Measurements from ENCODE around the gene GOLT1A. TPM values are rescaled to one million over a fixed set of nuclear protein-coding genes. Genes with fewer than 3 reads are reported as not detected.
A peak's percentile ranks its signal among the peaks of the same experiment; 100 is the strongest.

GOLT1A gene, protein sequence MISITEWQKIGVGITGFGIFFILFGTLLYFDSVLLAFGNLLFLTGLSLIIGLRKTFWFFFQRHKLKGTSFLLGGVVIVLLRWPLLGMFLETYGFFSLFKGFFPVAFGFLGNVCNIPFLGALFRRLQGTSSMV
- total RNA-seq (2021; fragmentation: NEBNext Ultra II Directional; extraction: Animal tissue kit (Norgen Biotek cat#: 25700)), result 6.9 and 7.5 TPM in 2 replicates
- 8.5 and 9.5 TPM in 2 replicates for polyA plus RNA-seq (2011; rRNA removed)
- polyA plus RNA-seq (2011; cell fraction: cytosol; rRNA removed), result 8.6 TPM
- polyA plus RNA-seq (2011; cell fraction: nucleus; rRNA removed), result 14.3 TPM
- polyA plus RNA-seq (2012, experiment 1 of 2), result 8.0 to 8.9 TPM (median 8.3 TPM) in 4 replicates
- 8.8 TPM for polyA plus RNA-seq (2012, experiment 2 of 2)
- 5.5 TPM for polyA plus RNA-seq (2013, experiment 1 of 2)
- 7.7 TPM for polyA plus RNA-seq (2013, experiment 2 of 2)
- 2.3 and 3.5 TPM in 2 replicates for polyA minus RNA-seq (2011; rRNA and poly(A)+ RNA removed)
- 2.3 TPM for polyA minus RNA-seq (2011; cell fraction: cytosol; rRNA and poly(A)+ RNA removed)
- 7.8 TPM for polyA minus RNA-seq (2011; cell fraction: nucleus; rRNA and poly(A)+ RNA removed)
- long read RNA-seq, experiment 1, partial matches to known transcripts, result 1 of 5 reads
- long read RNA-seq, experiment 1, other reads (novel, unspliced or antisense), result 2 of 5 reads
- long read RNA-seq, experiment 2, partial matches to known transcripts, result 0 of 5 reads
- long read RNA-seq, experiment 2, other reads (novel, unspliced or antisense), result 2 of 5 reads

DNA sequence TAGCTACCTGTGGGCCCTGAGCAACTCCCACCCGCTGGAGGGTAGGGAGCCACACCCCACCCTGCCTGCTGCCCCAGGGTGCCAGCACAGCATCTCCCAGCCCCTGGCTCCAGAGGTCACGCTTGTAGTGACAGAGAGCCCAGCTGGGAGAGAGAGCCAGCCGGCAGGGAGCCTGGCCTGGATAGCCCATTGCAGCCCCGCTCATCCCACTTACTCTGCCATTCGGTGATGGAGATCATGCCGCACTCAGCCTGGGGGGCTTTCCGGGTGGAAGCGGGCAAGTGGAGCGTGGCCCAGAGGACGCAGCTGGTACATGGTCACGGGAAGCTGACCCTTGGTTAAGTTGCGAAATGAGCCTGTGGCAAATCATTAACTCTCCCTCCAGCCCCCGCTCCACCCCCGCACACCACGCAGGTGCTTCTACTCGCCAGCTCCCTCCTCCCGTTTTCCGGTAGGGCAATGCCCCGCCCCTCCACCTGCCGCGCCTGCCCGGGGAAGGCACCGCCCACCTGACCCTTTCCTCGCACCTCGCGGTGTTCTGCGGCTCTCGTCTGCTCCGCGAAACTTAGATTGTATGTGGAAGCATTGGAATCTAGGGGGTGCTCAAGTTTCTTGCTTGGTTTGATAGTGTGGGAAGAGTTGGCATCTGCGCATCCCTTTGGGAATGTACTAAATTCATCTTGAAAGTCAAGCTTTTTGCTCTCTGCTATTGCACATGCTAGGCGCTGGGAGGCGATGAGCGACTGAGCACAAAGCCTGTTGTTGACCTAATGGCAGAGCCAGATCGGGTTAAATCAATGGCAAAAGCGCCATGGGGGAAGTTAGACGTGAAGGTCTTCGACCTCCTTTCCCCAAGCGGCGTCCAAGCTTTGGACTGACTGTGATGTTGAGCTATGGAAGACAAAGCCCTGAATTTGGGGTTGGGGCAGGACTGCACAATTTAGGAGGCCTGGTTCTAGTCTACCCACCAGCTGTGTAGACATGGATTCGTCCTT is at the start of gene GOLT1A:
Gene GOLT1A, minus strand, starts transcription at position 321 of the 995 bp plus-strand sequence. Its CDS starts 82 bp downstream, at position 239.
- Histone ChIP-seq H2BK5ac (ENCODE audit: low read depth, low read length) (peak within 1 kb of the TSS; percentile 84), H3K23me2 (ENCODE audit: low read depth, low read length) (peaks cover 10% of the 10 kb centered on the region; the same call in 1 of the 2 replicates), H3K23ac (ENCODE audit: insufficient read length) (no peak within 1 kb of the TSS), H2BK120ac (replicated peaks; ENCODE audit: low read depth, low read length) (no peak within 1 kb of the TSS), H3K4me3 (ENCODE audit: extremely low read depth in 1 of 4, insufficient read depth in 2 of 4, low read depth in 3 of 4, low read length in 4 of 4) (peak within 1 kb of the TSS; percentile 47 to 69 (median 61)), H3K36me3 (ENCODE audit: control insufficient read depth in 2 of 4, insufficient read depth in 4 of 4, low read length in 3 of 4) (no peaks in the 10 kb centered on the region), H3K4me2 (ENCODE audit: insufficient read depth in 1 of 2, low read depth in 2 of 2, low read length in 2 of 2) (peak within 1 kb of the TSS; percentile 58 to 91), H3K4ac (replicated peaks; ENCODE audit: insufficient read length, low read depth, low read length) (peak within 1 kb of the TSS; percentile 46), H3K4me1 (replicated peaks in 1 of 4; ENCODE audit: control insufficient read depth in 3 of 4, insufficient read depth in 4 of 4, low read length in 3 of 4) (peaks cover 0 to 3% (median 2%) of the 10 kb centered on the region in 4 experiments; a peak in 4 of 7 replicates), H3K14ac (ENCODE audit: insufficient read length) (no peak within 1 kb of the TSS), H2BK20ac (ENCODE audit: low read length) (0 out of 2 replicates have a peak within 1 kb of the TSS, but pooled peaks have one; percentile 90), H2AK5ac (ENCODE audit: low read depth, low read length) (no peak within 1 kb of the TSS), H3K9ac (replicated peaks in 1 of 4; ENCODE audit: extremely low read depth in 1 of 4, low read depth in 3 of 4, low read length in 3 of 4) (no peak within 1 kb of the TSS; a peak in 1 of 7 replicates), H2BK15ac (ENCODE audit: low read length) (peak within 1 kb of the TSS; percentile 97; the same call in 1 of the 2 replicates), H3K18ac (ENCODE audit: extremely low read depth, low read length) (peak within 1 kb of the TSS; percentile 66), H3K27me3 (replicated peaks in 1 of 4; ENCODE audit: control insufficient read depth in 3 of 4, extremely low read depth in 1 of 4, insufficient read depth in 3 of 4, low read length in 3 of 4) (no peaks in the 10 kb centered on the region), H2BK12ac (ENCODE audit: low read depth, low read length) (peak within 1 kb of the TSS; percentile 76; the same call in 1 of the 2 replicates), H3K9me3 (ENCODE audit: insufficient read depth in 2 of 2, low read depth in 1 of 2, low read length in 1 of 2) (no peaks in the 10 kb centered on the region), H3K27ac (ENCODE audit: low read depth, low read length) (0 out of 2 replicates have a peak within 1 kb of the TSS, but pooled peaks have one; percentile 11), H4K8ac (ENCODE audit: extremely low read depth, insufficient read depth, low read length) (peak within 1 kb of the TSS; percentile 57; the same call in 1 of the 2 replicates), H2AFZ (ENCODE audit: low read length) (peak within 1 kb of the TSS; percentile 99), H4K91ac (replicated peaks; ENCODE audit: insufficient read length, low read length) (peak within 1 kb of the TSS; percentile 88), H4K5ac (ENCODE audit: insufficient read length, low read depth, low read length) (no peak within 1 kb of the TSS), H3K56ac (replicated peaks; ENCODE audit: insufficient read length, low read depth, low read length) (no peak within 1 kb of the TSS), H3K79me1 (ENCODE audit: low read depth, low read length) (peaks cover 3% of the 10 kb centered on the region; the same call in 1 of the 2 replicates), H4K20me1 (replicated peaks in 1 of 2; ENCODE audit: control insufficient read depth in 1 of 2, insufficient read depth in 2 of 2, low read length in 2 of 2) (no peaks in the 10 kb centered on the region), H3K79me2 (ENCODE audit: control insufficient read depth in 1 of 2, insufficient read depth in 2 of 2, low read length in 2 of 2) (no peaks in the 10 kb centered on the region)
- ChIA-PET POLR2A (ENCODE audit: partially characterized antibody) (interaction anchor here (0.6 to 1.7 kb wide), 13 partner anchors 8 to 280 kb away, joined by 3 to 6 read pairs (median 3); partner anchors contain the start of genes KISS1 and PIK3C2B), CTCF (ENCODE audit: partially characterized antibody) (interaction anchor here (0.6 to 9.9 kb wide), 59 partner anchors 7 to 1026 kb away, joined by 3 to 156 read pairs (median 5); partner anchors contain the start of genes ETNK2, KISS1, PLEKHA6 and REN)
- WGBS, 2 experiments (ENCODE audit: extremely low coverage in 1 of 2, insufficient coverage in 1 of 2, insufficient read length in 1 of 2, insufficient replicate concordance in 2 of 2, low coverage in 1 of 2, low lambda C conversion rate in 2 of 2, missing lambda C conversion rate in 1 of 2), result 10% methylated on average over 35 of the region's 41 CpGs; no CpG with 5 or more reads in 1 of the 2 experiments
- DNase-seq (ENCODE audit: low read depth in 1 of 2, low spot score in 2 of 2), result peak; percentile 66 to 98
- FAIRE-seq, result peak; percentile 94
- peak; percentile 82 for TF ChIP-seq BRCA1 (IDR thresholded peaks at IDR 0.05; ENCODE audit: low read depth, low read length)
- TF ChIP-seq, protein P1, sequence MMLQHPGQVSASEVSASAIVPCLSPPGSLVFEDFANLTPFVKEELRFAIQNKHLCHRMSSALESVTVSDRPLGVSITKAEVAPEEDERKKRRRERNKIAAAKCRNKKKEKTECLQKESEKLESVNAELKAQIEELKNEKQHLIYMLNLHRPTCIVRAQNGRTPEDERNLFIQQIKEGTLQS (IDR thresholded peaks at IDR 0.05; ENCODE audit: insufficient read depth, low read depth, low read length), result no peak
- TF ChIP-seq KDM4A (IDR thresholded peaks at IDR 0.05; ENCODE audit: low read depth, low read length, severe bottlenecking), result peak; percentile 77
- TF ChIP-seq SP4 (IDR thresholded peaks at IDR 0.05; ENCODE audit: low read length), result no peak; the same call in 1 of the 2 replicates
- no peak for TF ChIP-seq CTBP2 (IDR thresholded peaks at IDR 0.05; ENCODE audit: borderline replicate concordance, insufficient read depth, insufficient read length, low read length)
